HG02870 (cell line): ENCODE results near the gene VWA3B.
"Not testable (repeated sequence)": the region's sequence is repeated elsewhere in the genome, so short reads cannot be mapped to it uniquely, and the experiment has no call there.

Experiments
- ATAC-seq: cut with Tn5 transposase; IDR thresholded peaks from one replicate; pipeline ENCODE4 v1.9.1; 2021; ENCODE audit warnings: mild to moderate bottlenecking, moderate library complexity; ENCODE audit not compliant: unreplicated experiment

Gene VWA3B

DNA sequence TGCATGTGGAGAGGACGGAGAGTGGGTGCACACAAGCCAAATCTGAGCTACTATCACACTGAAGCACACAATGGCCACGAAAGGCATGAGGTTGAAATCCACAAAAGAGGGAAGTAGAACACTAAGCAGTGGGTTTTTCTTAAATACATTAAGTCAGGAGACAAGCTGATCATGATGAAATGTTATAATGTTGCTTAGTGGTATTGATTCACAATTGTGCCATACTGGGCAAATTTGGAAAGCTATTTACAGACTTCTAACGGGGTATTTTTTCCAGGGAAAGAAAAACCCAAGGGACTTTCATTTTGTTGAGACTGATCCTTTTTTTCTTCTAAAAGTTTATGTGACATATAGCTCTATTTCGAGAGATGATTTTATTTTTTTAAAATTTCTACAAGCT lies 158.5 kb downstream of the VWA3B start:
- ATAC-seq: no peak

DNA sequence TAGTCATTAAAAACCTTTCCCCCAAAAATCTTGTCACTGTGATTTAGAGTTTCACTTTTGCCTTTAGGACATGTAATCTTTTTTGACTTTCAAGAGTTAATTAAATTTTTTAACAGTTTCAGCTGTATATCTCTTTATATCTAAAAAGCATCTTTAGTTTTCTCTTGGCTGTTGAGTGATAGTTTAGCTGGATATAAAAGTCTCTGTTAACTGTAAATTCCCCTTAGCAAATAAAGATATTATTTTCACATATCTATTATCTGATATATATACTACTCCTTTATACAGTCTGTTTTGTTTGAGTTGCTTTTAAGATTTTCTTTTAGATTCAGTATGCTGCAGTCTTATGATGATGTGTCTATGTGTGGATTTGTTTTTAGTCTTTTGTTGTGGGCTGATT lies 160.4 kb downstream of the VWA3B start:
- ATAC-seq: no peak

DNA sequence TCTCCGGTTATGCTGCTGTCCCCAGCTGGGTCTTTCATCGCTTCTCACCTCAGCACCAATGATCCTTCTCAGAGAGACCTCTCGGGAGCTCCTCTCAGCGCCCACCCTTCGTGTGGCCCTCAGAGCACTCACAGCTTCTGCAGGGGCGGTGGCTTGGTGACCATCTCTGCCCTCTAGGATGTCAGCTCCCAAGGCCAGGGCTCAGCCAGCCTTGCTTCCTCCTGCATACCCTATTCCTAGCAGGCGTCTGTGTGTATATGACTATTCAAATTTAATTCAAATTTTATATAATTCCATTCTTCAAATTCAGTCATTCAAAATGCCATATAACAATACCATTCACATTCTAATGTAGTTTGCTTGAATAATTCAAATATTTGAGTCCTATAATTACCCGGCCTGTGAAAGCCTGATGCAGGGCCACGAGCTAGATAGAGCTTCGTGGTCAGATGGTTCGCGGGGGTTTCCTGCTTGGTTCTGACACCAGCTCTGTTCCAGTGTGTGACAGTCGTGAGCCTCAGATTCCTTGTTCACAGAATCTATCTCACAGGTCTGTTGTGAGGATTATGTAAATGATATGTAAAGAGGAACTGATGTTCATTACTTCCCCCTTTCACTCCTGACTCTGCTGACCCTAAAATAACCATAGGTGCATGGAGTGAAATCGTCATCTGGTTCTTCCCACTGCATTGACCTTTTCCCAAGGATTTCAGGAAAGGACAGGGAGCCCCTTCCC lies 165.2 kb downstream of the VWA3B start:
- no peak for ATAC-seq

DNA sequence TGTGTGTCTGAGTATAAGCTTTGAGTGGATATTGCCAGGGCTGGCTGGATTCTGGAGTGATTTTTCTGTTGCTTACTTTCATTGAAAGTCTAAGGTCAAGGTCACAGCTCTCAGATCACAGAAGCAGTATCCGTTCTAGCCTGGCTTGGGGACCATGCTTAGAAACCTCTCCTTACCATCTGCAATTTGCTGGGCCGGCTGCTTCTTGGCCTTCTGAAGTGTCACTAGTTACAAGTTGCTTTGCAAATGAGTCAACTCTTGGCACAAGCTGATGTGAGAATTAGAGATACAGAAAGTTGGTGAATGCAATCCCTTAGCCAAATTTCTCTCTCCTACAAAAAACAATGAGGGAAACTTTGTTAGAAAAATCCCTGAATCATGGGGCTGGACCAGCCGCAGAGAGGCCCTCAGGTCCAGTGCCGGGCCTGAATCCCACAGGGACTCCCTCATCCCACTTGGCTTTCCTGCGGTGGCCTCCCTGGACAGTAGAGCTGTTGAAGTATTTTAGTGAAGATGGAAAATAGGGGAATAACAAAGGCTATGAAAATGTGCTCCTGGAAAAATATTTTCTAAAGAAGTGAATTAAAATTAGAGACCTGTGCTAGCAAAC lies 166.6 kb downstream of the VWA3B start:
- ATAC-seq: no peak

DNA sequence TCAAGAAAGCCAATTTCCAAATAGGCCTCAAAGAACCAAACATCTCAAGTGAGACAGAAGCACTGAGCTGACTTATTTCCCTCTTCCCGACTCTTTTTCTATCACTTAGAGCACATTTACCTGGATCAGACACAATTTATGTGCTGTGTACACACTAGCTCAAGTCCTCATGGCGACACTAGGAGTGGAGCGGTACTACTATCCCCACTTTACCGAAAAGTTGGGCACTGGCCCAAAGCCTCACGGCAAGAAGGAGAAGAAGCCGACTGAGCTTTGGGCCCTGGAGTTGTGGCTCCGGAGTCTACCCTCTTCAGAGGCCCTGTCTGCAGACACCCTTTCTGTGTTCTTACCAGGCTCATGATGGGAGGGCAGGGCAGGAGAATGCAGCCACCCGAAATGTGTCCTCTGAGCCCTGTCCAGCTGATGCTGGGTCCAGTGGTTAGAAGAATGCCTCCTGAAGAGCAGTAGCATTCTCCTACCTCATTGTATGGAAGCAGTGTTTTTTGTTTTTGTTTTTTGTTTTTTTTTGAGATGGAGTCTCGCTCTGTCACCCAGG lies 167.6 kb downstream of the VWA3B start:
- ATAC-seq: no peak

DNA sequence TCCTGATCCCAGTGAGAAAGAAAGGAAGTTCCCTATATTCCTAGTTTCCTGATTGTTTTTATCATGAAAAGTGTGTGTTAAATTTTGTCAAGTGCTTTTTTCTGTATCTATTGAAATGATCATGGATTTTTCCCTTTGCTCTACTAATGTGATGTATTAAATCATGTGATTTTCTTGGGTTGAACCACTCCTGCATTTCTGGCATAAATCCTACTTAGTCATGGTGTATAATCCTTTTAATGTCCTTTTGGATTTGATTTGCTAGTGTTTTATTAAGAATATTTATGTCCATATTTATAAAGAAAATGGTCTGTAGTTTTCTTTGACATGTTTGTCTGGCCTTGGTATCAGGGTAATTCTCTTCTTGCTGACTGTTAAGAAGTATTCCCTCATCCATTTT lies 171.9 kb downstream of the VWA3B start:
- no peak for ATAC-seq

DNA sequence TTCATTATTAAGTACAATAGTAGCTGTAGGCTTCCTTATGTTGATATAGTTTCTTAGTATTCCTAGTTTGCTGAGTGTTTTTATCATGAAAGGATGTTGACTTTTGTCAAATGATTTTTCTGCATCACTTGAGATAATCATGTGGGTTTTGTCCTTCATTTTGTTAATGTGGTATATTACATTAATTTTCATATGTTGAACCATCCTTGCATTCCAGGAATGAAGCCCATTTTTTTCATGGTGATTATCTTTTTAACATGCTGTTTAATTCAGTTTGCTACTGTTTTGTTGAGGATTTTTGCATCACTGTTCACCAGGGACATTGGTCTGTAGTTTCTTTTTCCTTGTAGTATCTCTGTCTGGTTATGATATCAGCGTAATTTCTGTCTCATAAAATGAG lies 176.4 kb downstream of the VWA3B start:
- ATAC-seq: no peak

DNA sequence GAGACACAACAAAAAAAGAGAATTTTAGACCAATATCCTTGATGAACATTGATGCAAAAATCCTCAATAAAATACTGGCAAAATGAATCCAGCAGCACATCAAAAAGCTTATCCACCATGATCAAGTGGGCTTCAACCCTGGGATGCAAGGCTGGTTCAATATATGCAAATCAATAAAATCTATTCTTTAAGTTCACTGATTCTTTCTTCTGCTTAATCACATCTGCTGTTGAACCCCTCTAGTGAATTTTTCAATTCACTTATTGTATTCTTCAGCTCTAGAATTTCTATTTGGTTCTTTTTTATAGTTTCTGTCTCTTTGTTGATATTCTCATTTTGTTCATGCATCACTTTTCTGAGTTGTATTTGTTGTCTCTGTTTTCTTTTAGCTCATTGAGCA lies 181.3 kb downstream of the VWA3B start:
- ATAC-seq: not testable (repeated sequence)

DNA sequence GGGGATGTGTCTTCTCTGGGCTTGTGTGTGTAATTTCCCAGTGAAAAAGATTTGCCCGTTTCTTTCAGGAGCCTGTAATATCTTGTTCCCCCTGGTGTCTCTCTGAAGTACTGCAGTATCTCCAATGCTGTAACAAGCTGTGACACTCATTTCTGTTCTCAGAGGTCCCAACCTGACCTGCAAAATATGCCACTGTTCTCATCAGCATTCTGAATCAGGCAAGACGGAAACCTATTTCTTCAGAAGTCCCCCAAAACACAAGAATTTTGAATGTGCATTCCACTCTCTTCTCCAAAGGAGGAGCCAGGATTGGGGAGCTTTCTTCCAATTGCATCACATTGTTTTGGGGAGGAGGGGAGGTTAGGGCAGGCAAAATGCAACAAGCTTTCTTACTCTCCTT lies 182.3 kb downstream of the VWA3B start:
- no peak for ATAC-seq

DNA sequence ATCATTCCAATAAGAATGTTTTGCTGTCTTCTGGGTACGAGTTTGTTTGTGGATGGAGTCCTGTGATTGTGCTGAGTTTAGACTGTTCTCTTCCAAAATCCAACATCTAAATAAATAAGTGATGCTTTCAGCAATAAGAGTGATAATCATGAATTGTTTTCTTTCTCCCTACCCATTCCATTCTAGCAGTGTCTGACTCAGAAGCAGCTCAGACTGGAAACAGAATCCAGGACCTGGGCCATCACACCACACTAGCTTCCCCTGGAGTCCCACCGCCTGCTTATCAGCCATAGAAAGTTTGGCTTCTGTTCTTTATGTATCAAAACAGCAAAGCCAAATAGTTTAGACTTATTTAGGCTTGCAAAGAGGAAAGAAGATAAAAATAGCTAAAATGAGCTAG lies 182.9 kb downstream of the VWA3B start:
- ATAC-seq: no peak

DNA sequence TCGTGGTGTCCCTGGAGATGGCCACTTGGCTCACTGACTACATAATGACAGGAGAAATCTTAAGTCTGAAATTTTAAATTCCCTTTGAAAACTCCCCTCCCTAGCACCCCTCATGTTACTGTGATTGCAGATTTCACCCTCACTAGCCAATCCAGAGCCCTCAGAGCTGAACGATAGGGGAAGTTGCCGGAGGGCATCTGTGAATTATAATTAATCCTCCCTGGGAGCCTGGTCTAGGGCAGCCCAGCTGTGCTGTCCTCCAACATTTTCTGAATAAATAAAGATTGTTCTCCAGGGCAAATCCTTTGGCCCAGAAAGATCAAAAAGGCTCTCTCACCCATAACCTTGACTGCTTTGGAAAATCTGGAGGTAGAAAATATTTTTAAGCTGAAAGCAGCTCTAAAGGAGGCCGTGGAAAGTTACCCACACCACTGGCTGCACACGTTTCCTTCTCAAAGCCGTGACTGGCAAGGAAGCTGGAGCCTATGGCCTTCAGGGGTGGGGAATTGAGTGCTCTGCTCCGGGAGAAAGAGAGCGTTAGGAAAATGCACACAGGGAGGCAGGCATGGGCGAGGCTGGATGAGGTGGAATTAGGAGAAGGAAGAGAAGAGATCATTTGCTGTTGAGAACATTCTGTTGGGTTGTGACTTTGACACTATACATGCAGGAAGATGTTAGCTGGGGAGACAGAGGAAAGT lies 190.3 kb downstream of the VWA3B start:
- no peak for ATAC-seq

DNA sequence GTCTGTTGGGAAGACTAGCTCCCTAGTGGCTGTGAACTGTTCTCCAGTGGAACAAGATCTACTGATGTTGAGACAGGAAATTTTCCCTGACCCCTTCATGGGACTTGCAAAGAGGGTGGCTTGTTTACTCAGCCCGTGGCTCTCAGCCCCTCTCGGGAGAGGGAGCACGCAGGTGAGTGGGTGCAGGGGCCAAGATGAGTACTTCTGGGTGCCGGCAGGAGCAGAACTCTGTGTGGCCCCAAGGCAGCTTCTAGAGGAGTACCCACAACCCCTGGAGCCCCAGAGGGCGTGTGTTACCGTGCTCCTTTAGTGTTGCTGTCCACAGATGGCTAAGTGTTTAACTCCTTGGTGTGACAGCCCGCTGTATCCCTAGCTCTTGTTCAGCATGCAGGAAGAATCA lies 191.1 kb downstream of the VWA3B start:
- ATAC-seq: no peak

DNA sequence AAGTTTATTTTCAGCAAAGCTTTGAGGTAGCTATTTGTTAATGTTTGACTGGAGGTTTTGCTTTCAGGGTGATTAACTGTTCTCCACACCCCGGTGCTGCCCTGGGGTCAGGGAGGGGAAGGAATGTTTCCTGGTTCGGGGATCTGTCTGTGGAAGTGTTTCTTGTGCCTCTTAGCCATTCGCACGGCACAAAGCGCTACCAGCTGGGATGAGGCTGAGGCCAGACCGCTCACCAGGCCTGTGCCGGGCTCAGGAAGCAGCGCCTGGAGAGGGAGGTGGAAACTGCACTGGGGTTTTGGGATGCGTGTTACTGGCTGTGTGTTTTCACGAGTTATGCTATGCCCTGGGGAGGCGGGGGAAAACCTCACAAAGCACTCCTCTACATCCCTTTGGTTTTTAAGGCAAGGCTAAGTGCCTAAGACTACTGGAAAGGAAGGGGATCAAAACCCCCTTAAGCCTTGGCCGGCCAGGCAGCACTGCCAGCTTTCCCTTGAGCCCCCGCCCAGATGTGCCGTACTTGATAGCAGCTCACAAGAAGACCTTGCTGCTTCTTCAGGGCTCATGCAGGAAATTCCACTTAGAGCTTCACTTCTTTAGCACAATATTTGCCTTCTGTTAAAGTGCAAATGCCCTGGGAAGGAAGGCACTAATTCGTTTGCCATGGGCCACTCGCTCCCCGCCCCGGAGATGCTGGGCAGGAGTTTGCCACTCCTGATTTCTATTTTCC lies 193.6 kb downstream of the VWA3B start:
- no peak for ATAC-seq

DNA sequence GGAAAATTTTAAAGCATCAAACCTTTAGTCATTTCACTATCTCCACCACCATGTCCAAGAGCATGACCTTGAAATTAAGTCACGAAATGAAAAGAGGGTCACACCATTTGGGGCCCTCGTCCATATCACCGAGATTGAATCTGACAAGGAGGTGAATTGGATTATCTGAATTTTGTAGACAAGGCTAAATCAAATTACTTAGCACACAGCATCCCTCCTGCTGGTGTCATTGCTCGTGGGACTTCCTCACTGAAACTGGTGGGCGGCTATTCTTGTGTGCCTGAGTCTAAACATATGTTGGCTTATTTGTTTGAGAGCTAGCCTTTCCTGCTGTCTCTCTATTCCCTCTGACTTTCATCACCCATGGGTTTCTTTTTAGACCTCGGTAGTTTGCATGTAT lies 194.6 kb downstream of the VWA3B start:
- no peak for ATAC-seq

DNA sequence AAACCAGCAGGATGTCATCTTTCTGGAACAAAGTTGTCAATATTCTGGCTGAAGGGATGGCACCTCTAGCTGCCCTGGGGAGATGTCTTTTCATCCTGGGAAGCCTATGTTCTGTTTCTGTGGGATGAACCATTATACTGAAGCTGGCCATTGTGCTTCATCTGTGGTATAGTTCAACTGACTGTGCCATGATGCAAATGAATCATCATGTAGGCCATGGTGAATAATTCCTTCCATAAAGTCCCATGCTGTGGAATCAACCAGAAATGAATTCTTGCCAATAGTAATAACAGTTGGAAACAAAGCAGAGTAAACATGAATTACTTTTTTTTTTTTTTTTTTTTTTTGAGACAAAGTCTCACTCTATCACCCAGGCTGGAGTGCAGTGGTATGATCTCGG lies 195.1 kb downstream of the VWA3B start:
- ATAC-seq: no peak

DNA sequence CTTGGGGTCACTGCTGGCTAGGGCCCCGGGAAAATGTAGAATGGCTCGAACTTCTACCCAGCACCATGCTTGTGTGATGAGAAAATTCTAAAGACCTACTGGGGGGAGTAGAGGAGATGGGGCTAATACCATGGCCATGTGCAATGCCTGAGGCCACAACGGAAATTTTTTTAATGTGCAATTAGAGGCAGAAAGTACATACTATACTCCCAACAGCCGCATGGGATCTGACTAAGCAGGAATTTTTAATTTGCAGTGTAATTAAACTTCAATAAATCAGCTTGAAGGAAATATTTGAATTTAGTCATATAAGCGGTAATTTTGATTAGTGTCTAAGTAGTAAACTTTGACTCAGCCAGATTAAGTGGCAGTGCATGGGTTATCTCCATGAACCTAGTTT lies 206.1 kb downstream of the VWA3B start:
- no peak for ATAC-seq

DNA sequence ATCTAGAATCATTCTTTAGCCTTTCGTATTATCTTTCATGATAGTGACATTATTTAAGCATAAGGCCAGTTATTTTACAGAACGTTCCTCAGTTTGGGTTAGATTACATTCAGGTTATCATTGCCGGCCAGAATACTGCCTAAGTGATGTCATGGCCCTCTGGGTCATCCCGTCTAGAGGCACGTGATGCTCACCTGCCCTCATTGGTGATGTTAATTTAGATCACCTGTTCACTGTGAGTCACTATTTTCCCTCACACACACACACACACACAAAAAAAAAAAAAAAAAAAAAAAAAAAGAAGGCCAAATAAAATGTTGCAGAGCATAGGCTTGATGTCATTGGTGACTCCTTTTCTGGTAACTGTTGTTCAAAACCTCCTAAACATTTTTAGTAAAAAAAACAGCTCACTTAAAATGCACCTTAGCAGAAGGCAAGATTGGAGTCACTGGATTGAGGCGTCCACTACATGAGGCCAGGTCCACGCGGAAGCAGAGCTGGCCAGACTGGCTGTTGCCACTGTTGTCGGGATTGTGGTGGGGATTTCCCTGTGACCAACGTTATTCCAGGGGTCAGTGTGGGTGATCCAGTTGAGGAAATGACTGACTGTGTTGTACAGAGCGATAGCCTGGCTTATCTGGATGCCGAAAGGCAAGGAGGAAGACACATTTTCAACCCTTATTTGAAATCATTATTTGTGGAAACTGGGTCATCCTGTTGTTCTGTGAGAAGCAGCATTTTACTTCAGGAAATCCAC lies 207.1 kb downstream of the VWA3B start:
- ATAC-seq: no peak

DNA sequence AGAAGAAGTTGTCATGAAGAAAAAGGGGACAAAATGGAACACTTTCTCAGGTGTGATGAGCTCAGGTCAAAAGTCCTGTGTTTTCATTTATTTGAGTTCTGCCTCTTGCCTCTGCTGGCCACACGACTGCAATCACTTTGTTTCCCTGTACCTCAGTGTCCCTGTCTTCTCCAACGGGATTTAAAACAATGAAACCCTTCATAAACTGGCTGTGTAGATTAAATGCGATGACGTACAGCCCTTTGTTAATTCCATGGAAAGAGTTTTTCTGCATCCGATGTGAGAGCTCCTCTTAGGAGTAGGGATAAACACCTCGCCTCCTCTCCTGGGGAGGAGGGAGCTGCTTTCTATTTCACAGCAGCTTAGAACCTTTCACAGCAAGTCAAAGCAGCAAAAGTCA lies 207.7 kb downstream of the VWA3B start:
- no peak for ATAC-seq

DNA sequence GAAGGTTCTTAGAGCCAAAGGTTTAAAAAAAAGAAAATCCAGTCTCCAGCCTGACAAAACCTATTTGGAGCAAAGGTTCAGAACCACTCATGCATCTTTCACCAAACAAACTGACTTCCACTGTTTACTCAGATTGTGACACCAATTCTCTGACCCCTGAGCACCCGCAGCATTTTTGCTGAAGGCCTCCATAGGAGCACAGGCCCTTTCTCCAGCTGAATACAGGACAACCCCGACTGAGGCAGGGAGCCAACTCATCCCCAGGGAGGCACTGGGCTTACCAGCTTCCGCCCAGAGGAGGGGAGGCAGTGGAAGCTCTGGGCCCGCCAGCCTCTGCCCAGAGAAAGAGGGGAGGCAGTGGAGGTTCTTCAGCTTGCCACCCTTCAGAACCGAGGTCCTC lies 208.3 kb downstream of the VWA3B start:
- ATAC-seq: no peak

DNA sequence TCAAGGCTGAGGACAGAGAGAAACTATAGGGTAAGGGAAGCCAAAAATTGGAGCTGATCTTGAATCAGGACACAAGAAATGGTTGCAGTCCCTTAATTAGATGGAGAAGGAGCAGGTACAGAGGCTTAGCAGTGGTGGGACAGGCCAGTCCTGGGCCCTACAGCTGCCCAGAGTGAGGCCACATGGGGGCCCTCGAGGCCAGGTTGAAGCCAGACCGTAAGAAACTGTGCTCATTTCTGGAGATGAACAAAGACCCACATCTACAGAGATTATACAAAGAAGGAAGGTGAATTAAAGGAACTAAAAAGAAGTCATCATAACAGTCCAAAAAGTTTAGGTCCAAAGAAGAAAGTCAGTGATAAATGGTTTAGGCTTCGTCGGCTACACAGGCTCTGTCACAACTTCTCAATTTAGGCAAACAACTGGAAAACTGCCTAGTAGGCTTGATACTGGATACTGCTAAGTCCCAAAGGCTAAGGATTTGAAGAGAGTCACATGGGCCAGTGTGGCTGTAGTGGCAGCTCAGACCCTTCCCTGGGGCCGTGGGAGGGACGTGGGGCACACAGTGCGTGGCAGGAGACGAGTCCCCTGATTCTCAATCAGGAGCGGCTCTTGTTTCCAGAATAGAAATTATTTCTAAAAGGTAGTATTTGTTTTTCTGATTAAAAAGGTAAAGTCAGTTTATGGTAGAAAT lies 208.9 kb downstream of the VWA3B start:
- ATAC-seq: no peak
